Measurements from ENCODE around the gene ANAPC5.
"Not testable (repeated sequence)": the region's sequence is repeated elsewhere in the genome, so short reads cannot be mapped to it uniquely, and the experiment has no call there.

ANAPC5 gene

GRCh38 chr12:121383601-121384021, 31.4 kb upstream of the ANAPC5 start:
- Histone ChIP-seq H3K27me3 (replicated peaks; ENCODE audit: control insufficient read depth, insufficient read depth, low read length) (no peaks in the 10 kb centered on the region), H3K4me3 (replicated peaks; ENCODE audit: low read depth, low read length) (no peak overlapping the region), H3K36me3 (ENCODE audit: control insufficient read depth, insufficient read depth, low read length) (no peaks in the 10 kb centered on the region)
- peak; percentile 5 for TF ChIP-seq CTCF (IDR thresholded peaks at IDR 0.05; ENCODE audit: insufficient read depth, low read length, poor library complexity, severe bottlenecking)
- DNase-seq (ENCODE audit: extremely low read depth, insufficient read length): no peak

GRCh38 chr12:121379945-121380344, 27.7 kb upstream of the ANAPC5 start:
- no peak for DNase-seq (ENCODE audit: extremely low read depth, insufficient read length)
- H3K4me3 ChIP-seq (replicated peaks; ENCODE audit: low read depth, low read length): no peak overlapping the region
- no peak for TF ChIP-seq CTCF (IDR thresholded peaks at IDR 0.05; ENCODE audit: insufficient read depth, low read length, poor library complexity, severe bottlenecking)
- H3K27me3 ChIP-seq (replicated peaks; ENCODE audit: control insufficient read depth, insufficient read depth, low read length): no peaks in the 10 kb centered on the region
- H3K36me3 ChIP-seq (ENCODE audit: control insufficient read depth, insufficient read depth, low read length): no peaks in the 10 kb centered on the region

DNA sequence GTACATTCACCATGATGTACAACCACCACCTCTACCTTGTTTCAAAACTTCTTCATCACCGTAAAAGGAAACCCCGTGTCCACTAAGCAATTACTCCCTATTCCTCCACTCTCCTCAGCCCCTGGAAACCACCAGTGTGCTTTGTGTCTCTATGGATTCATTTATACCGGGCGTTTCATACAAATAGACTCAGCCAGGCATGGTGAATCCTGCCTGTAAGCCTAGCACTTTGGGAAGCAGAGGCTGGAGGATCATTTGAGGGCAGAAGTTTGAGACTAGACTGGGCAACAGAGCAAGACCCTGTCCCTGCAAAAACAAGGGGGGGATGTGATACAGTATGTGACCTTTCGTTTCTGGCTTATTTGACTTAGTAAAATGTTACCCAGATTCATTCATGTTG, 26.5 kb upstream of the ANAPC5 start:
- H3K4me3 ChIP-seq (replicated peaks; ENCODE audit: low read depth, low read length): no peak overlapping the region
- H3K36me3 ChIP-seq (ENCODE audit: control insufficient read depth, insufficient read depth, low read length): no peaks in the 10 kb centered on the region
- DNase-seq (ENCODE audit: extremely low read depth, insufficient read length): no peak
- no peak for TF ChIP-seq CTCF (IDR thresholded peaks at IDR 0.05; ENCODE audit: insufficient read depth, low read length, poor library complexity, severe bottlenecking)
- no peaks in the 10 kb centered on the region for H3K27me3 ChIP-seq (replicated peaks; ENCODE audit: control insufficient read depth, insufficient read depth, low read length)

DNA sequence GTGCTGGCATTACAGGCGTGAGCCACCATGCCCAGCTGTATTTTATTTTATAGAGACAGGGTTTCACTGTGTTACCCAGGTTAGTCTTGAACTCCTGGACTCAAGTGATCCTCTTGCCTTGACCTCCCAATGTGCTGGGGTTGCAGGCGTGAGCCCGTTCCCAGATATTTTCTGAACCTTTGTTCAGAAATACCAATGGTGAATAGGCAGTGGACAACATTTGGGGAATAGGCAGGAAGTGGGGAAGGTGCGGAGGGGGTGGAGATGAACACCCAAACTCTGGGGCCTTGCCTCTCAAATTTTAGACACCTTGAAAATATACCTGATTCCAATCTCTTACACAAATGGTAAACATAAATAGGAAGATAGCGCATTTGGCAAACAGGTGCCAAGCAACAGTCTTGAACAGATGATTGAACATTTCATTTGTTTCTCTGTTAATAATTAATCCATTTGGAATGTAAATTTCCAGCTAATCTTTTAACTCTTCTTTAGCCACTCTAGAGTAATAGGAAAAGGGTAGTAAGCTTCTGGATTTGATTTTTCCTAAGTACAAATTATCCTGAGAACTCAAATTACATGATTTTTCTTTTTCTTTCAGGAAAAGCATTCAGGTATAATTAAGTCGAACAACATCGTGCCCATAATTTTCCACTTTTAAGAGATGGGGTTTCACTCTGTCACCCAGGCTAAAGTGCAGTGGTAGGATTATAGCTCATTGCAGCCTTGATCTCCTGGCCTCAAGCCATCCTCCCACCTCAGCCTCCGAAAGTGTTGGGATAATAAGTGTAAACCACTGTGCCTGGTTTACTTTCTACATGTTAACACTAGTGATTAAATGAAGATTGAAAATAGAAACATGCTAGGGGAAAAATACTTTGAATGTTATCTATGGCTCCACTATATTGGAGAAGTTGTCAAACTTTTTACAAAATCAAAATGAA, 24.8 kb upstream of the ANAPC5 start:
- Histone ChIP-seq H3K27me3 (replicated peaks; ENCODE audit: control insufficient read depth, insufficient read depth, low read length) (no peaks in the 10 kb centered on the region), H3K36me3 (ENCODE audit: control insufficient read depth, insufficient read depth, low read length) (no peaks in the 10 kb centered on the region), H3K4me3 (replicated peaks; ENCODE audit: low read depth, low read length) (no peak overlapping the region)
- DNase-seq (ENCODE audit: extremely low read depth, insufficient read length): no peak
- no peak for TF ChIP-seq CTCF (IDR thresholded peaks at IDR 0.05; ENCODE audit: insufficient read depth, low read length, poor library complexity, severe bottlenecking)

DNA sequence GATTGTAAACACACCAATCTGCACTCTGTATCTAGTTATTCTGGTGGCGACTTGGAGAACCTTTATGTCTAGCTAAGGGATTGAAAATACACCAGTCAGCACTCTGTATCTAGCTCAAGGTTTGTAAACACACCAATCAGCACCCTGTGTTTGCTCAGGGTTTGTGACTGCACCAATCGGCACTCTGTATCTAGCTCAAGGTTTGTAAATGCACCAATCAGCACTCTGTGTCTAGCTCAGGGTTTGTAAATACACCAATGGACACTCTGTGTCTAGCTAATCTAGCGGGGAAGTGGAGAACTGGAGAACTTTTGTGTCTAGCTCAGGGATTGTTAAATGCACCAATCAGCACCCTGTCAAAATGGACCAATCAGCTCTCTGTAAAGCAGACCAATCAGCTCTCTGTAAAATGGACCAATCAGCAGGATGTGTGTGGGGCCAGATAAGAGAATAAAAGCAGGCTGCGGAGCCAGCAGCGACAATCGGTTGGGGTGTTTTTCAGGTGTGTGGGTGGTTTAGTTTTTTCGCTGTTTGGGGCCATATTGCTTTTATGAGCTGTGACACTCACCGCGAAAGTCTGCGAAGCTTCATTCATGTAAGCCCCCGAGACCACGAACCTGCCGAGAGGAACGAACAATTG, 22.9 kb upstream of the ANAPC5 start:
- H3K4me3 ChIP-seq (replicated peaks; ENCODE audit: low read depth, low read length); DNase-seq (ENCODE audit: extremely low read depth, insufficient read length); H3K27me3 ChIP-seq (replicated peaks; ENCODE audit: control insufficient read depth, insufficient read depth, low read length); H3K36me3 ChIP-seq (ENCODE audit: control insufficient read depth, insufficient read depth, low read length): not testable (repeated sequence)

DNA sequence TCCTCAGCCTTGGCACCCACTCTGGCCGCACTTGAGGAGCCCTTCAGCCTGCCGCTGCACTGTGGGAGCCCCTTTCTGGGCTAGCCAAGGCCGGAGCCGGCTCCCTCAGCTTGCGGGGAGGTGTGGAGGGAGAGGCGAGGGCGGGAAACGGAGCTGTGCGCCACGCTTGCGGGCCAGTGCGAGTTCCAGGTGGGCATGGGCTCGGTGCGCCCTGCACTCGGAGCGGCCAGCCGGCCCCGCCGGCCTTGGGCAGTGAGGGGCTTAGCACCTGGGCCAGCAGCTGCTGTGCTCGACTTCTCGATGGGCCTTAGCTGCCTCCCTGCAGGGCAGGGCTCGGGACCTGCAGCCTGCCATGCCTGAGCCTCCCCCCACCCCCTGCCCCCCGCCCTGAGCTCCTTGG, 22.1 kb upstream of the ANAPC5 start:
- DNase-seq (ENCODE audit: extremely low read depth, insufficient read length); H3K4me3 ChIP-seq (replicated peaks; ENCODE audit: low read depth, low read length); H3K27me3 ChIP-seq (replicated peaks; ENCODE audit: control insufficient read depth, insufficient read depth, low read length); H3K36me3 ChIP-seq (ENCODE audit: control insufficient read depth, insufficient read depth, low read length): not testable (repeated sequence)
